Hepatic stellate cell (primary cell): ENCODE data around the gene RANBP3.

Experiments used
- DNase-seq: peaks from one replicate; pipeline ENCODE4 v3.0.0; 2011; ENCODE audit warnings: low spot score

RANBP3 gene

DNA sequence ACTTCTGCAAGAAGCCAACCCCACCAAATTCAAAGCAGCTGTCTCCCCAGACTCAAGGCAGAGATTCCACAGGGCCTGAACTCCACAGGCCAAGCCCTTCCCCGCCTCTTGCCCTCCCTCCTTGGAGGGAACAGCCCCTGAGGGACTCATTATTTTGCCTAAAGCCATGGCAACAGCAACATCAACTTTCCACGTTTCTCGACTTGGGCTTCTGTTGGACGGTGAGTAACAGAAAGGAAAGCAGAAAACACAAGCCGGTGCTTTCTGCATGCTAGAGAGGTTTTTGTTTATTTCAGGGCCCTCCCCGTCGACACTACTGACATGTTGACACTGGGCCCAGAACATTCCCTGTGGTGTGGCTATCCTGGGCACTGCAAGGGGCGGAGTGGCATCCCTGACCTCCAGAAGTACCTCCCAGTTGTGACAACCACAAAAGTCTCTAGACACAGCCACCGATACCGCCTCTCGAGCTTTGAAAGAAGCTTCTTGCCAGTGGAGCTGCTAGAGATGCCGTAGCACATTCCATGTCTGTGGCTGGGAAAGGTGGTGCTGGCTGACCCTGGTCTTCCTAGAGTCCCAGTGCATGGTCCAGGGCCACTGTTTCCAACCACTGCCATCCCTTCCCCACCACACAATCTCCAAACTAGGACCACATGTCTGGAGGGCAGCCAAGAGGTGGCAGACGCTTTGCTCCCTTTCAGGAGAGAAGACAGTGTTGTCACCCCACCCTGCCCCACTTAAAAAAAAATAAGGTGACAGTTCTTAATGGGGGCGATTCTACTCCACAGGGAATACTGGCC is 51.1 kb downstream of the RANBP3 start:
- DNase-seq = peak; percentile 65

DNA sequence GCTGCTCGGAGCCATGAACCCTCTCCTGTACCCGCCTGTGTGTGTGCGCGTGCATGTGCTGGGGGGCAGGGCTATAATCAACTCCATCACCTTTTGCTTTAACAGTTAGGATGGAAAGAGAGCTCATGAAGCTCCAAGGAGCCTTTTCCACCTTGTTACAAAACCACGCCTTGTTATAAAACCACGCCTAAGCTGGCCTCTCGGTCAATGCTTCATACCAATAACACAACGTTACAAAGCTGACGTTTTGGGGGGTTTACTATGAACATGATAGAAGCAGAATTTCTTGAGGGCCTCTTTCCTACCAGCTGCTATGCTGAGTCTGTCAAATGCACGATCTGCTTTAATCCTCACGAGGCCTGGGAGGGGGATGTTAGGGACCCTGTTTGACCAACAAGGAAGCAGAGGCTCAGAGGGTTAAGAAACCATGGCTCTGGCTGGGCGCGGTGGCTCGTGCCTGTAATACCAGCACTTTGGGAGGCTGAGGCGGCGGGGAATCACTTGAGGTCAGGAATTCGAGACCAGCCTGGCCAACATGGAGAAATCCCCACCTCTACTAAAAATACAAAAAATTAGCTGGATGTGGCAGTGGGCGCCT is 52.0 kb downstream of the RANBP3 start:
- DNase-seq = no peak

DNA sequence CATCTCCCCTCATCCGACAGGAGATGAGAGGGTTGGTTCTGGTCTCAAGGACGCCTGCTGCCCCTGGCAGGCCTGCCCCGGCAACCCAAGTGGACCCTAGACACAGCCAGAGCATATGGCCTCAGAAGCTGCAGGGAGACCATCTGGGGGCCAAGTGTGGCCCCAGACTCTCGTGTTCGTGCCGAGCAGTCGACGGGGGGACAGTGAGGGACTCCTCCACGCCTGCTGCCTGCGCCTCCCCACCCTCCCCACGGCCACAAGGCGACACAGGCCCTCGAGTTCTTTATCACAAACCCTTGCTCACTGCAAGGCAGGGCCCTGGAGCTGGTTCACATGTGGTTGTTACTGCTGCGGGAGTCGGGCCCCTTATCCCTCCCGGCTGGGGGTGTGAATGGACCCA is 54.6 kb downstream of the RANBP3 start:
- DNase-seq = no peak

DNA sequence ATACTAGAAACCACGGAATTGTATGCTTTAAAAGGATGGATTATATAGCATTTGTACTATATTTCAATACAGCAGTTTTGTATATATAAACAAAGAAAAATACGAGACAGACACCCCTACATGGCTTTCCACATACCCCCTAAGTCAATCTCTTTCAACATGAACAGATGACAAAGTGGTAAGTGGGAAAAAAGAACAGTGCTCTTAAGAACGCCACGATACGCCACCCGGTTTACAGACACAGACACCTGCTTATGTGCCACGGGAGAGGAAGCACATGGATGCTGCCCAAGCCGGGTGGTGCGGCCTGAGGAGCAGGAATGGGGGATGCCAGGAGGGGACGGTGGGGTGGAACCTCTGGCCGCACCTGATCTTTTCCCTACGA is 55.8 kb downstream of the RANBP3 start:
- no peak for DNase-seq

DNA sequence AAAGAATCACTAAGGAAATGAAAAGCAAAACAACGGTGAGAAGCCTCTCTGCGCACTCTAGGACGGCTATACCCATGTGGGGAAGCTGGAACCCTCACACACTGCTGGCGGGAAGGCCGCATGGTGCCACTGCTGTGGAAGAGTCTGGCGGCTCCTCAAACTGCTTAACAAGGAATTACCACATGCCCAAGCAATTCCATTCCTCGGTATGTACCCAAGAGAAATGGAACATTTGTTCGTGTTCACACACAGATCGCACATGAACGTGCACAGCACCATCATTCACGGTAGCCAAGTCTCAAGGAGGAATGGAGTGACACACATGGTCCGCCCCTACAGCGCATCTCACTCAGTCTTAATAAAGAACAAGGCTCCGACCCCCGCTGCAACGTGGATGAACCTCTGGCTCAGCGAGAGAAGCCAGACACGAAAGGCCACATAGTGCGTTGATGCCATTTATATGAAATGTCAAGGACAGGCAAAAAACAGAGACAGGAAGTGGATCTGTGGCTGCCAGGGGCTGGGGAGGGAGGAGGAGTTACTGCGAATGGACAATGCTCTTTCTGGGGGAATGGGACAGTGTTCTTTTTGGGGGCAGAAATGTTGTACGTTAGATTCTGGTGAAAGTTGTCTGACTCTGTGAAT is 56.3 kb downstream of the RANBP3 start:
- DNase-seq = no peak

DNA sequence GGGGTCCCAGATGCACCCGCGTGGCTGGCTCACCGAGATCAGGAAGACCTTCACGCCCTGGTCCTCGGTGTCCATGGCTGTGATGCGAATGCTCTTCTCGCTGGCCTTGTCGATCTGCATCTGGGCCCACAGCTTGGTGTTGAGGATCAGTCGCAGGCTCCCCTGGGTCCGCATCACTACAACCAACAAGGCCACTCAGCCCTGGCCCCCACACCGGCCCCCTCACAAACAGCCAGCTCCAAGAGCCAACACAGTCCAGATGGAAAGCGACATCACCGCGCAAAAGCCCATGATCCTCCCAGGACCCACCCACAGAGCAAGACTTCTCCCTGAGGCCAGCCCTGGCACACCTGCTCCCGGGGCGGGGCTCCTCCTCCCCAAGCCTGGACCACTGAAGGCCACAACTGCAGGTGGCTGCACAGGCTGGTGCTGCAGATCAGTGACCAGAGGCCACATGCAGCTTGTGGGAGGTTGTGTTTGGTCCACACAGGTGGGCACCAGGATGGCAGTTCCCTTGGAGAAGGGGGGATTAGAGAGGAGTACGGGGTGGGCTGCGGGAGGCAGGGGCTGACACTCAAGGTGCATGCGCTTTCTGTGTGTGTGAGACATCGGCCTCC is 59.4 kb downstream of the RANBP3 start:
- no peak for DNase-seq

DNA sequence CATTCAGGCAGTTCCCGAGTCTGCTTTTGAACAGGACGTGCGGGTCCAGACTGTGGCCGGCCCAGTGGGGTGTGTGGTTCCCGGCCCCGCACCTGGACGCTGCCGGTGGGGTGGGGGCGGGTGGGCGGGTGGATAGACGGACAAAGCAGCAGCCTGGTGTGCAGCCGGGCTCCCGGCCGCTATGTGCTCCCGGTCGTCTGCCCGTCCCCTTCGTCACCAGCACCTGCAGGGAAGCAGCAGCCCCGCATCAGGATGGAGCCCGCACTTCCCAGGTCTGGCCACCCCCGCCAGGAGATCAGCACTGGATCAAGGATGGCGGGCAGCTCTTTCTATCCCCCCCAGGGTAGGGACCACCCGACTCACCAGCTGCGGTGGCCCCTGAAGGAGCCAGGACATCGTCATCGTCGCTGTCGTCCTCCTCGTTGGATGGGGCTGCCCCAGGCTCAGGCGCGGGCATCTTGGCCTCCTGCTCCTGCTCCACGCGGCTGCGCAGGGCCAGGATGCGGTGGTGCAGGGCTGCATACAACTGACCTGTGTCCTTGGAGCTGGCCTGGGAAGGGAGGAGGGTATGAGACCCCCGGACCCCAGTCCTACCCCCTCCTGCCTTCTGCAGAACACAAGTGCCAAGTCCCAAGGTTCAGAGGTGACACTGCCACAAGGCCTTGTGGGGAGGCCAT is 60.4 kb downstream of the RANBP3 start:
- no peak for DNase-seq

DNA sequence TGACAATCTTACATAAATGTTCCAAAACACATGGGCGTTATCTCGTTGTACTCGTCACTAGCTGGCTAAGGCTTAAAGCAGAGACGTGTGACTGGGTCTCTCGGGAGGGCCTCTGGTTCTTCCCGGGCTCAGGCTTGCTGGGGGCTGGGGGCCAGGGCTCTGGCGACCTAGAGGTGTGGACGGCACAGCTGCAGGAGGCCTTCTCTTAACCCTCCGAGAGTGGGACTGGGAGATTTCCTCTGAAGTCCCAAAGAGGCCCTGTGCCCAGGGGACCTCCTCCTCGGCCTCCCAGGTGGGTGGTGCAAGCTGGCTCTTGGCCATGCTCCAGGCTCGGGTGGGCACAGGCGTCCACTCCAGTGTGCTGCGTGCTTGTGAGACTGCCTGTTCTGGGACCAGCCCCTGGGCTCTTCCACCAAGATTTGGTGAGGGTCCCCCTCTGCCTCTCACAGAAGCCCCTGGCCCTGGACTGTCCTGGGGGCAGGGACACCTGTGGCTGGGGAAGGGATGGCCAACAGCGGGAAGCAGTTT is 61.7 kb downstream of the RANBP3 start:
- DNase-seq = no peak

DNA sequence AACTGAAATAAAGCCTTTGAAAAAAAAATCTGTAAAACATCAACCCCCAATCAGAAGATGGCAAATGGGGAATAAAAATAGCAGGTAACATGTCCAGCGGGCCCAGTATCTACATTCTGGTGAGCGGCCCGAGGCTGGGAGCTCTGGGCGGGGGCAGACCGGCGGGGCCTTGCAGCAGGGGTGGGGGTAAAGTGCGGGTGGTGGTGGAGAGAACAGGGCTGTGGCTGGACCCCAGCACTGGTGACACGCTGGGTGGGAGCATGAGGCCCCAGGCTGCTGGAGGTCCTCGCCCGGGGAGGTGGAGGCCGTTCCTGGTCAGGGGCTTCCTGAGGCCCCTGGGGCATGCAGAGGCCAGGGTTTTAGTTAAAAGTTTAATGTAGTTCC is 62.2 kb downstream of the RANBP3 start:
- no peak for DNase-seq

DNA sequence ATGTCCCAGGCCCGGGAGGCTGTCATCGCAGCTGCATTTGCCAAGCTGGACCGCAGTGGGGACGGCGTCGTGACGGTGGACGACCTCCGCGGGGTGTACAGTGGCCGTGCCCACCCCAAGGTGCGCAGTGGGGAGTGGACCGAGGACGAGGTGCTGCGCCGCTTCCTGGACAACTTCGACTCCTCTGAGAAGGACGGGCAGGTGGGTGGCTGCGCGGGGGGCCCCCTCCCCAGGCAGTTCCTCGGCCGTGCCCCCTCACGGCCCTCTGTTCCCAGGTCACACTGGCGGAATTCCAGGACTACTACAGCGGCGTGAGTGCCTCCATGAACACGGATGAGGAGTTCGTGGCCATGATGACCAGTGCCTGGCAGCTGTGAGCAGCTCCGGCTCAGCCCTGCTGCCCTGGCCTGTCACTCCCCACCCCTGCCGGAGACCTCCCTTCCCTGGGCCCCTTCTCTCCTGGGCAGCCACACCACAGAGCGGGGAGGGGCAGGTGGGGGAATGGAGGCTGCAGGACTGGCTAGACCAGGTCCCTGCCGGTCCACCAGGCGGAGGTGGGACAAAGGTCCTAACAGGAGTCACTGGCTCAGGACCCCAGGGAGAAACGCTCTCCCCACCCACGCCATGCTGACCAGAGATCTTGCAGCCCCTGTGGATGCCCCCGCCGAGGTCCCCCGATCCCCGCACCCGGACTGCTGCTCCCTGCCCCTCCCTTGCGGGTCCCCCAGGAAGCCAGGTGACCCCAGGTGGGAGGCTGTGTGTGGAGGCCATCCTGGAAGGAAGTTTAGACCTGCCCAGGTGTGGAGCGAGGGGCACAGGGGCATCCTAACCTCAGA is 62.8 kb downstream of the RANBP3 start:
- no peak for DNase-seq

DNA sequence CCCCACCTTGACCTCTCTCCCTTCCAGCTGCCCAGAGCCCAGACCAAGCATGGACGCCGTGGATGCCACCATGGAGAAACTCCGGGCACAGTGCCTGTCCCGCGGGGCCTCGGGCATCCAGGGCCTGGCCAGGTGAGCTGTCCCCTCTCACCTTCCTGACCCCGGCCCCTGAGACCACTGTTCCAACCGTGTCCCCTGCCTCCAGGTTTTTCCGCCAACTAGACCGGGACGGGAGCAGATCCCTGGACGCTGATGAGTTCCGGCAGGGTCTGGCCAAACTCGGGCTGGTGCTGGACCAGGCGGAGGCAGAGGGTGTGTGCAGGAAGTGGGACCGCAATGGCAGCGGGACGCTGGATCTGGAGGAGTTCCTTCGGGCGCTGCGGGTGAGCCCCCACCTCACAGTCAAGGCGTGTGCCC is 63.6 kb downstream of the RANBP3 start:
- DNase-seq = no peak

DNA sequence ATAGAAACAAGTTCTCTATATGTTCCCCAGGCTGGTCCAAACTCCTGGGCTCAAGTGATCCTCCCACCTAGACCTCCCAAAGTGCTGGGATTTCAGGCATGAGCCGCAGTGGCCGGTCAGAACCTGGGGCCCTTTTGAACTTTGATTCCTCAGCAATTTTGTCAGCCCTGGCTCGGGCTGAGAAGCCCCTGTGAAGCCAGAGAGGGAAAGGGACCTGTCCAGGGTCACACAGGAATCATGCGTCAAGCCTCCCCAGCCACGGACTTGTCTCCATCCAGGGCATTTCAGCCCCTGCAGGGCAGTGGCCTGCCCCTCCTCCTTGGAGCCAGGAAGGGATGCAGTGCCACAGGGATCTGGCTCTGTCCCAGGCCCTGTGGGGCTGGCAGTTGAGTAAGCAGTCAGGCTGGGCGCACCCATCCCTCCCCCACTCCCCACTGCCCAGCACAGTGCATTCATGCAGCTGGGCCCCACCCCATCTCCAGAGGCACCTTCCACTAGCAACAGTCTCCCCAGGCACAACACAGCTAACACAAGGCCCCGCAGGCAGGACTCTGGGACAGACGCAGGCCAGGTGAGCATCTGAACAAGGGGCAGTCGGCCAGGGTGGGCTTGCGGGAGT is 64.1 kb downstream of the RANBP3 start, which contains the start of gene CAPS:
TSS of gene CAPS (plus strand) at position 516 of the 619 bp plus-strand sequence. CDS start 153 bp downstream, outside the sequence.
- DNase-seq = peak; percentile 42

DNA sequence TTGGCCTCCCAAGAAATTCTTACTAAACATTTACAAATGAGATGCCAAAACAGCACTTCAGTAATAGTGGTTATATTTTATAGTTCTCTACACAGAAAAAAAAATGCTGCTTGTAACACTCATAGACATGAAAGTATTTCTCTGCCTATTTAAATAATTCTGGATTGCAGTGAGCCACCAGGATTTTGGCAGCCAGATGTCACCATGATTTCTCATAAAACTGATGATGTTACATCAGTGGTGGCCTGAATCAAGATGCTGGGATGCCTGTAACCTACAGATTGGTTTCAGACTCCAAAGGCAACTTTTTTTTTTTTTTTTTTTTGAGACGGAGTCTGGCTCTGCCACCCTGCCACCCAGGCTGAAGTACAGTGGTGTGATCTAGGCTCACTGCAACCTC is 66.6 kb downstream of the RANBP3 start:
- no peak for DNase-seq

DNA sequence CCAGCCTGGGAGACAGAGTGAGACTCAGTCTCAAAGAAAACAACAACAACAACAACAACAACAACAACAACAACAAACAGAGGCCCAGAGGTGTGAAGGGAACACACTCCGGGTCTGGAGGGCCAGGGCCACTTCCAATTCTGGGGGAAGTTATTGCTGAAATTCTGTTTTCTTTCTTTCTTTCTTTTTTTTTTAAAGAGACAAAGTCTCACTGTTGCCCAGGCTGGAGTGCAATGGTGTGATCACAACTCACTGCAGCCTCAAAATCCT is 67.4 kb downstream of the RANBP3 start:
- DNase-seq = no peak

DNA sequence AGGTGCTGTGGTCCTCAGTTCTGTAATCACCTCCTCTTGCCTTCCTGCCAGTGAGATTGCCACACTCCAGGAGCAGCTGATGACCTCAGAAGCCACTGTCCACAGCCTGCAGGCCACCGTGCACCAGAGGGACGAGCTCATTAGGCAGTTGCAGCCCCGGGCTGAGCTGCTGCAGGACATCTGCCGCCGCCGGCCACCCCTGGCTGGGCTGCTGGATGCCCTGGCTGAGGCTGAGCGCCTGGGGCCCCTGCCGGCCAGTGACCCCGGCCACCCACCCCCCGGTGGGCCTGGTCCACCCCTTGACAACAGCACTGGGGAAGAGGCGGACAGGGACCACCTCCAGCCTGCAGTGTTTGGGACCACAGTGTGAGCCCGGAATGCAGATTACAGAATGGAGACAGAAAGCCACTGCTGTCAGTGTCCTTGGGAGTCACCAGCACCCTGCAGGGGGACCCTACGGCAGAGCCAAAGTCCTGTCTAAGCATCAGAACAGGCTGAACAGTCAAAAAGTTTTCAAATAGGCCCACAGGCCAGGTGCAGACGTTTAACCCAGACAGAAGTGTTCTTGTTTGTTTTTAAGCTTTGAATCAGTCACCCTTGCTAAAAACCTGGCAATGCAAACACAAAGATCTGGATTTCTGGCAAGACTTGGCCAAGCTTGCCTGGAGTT is 69.0 kb downstream of the RANBP3 start:
- no peak for DNase-seq

DNA sequence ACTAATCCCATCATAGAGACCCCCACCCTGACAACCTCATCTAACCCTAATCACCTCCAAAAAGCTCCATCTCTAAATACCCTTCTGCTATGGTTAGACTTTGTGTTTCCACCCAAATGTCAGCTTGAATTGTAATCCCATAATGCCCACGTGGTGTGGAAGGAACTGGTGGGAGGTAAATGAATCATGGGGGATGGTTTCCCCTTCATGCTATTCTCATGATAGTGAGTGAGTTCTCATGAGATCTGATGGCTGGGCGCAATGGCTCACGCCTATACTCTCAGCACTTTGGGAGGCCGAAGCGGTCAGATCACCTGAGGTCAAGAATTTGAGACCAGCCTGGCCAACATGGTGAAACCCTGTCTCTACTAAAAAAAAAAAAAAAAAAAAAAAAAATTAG is 70.7 kb downstream of the RANBP3 start:
- DNase-seq = no peak

DNA sequence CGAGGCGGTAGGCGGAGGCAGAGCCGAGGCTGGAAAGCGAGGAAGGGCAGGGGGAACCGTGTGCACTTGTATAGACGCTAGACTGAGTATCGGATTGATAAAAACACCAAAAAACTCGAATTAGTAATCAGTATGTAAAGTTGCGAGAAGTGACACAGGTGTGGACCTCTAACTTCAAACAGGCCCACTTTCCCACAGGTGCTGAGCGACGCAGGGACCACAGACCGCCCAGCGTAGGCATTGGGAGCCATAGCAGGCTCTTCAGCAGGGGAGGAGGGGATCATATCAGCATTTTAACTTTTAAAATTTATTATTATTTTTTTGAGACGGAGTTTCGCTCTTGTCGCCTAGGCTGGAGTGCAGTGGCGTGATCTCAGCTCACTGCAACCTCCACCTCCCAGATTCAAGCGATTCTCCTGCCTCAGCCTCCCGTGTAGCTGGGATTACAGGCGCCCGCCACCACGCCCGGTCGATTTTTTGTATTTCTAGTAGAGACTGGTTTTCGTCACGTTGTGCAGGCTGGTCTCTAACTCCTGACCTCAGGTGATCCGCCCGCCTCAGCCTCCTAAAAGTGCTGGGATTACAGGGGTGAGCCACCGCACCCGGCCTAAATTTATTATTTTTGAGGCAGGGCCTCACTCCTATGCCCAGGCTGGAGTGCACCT is 72.7 kb downstream of the RANBP3 start:
- no peak for DNase-seq

DNA sequence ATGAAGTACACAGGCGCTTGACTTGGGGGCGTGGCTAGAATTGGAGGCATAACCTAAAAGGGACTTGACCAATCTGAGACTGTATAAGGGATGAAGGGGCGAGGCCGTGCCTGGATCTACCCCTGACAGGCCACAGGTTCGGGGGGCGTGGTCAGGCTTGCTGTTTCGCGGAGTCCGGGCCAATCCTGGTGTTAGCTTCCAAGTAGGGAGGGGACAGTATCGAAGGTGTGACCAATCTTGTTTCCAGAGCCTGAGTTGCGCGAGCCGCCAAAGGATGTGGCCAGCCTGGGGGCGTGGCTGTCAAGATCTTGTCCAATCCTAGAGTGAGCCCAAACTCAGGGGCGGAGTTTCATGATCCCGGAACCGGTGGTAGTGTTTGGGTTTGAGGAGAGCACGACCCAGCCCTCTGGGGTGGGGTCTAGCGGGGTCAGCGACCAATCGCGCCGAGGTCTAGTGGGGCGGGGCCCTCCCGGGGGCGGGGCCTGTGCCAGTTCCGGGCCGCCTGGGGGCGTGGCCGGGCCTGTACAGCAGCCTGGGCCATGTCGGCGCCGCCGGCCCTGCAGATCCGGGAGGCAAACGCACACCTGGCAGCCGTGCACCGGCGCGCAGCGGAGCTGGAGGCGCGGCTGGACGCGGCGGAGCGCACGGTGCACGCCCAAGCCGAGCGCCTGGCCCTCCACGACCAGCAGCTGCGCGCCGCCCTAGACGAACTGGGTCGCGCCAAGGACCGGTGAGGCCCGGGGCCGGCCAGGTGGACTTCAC is 73.4 kb downstream of the RANBP3 start, which contains the start of gene VMAC:
TSS of gene VMAC (plus strand) at position 521 of the 762 bp plus-strand sequence. CDS start at position 540, 19 bp downstream.
- DNase-seq = peak; percentile 98
